ENCODE results near the gene MCF2L2. TPM values are rescaled to one million over a fixed set of nuclear protein-coding genes. Genes with fewer than 3 reads are reported as not detected.

MCF2L2 gene
- total RNA-seq, 2 experiments from 2014 or later = 6.5 to 8.2 TPM

DNA sequence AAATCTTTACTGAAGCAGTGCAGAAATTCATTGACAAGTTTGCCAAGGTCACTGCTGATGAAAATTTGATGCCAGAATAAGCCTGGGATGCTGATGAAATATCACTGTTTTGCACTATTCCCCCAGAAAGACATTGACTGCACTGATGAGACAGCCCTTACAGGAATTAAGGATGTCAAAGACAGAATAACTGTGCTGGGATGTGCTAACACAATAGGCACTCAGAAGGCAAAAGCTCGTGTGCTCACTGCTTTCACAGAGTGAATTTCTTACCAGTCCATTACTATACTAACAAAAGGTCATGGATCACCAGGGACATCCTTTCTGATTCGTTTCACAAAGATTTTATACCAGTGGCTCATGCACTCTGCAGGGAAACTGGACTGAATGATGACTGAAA lies 69.4 kb downstream of the MCF2L2 start:
- ATAC-seq (ENCODE audit: low read depth) = no peak
- no peaks in the 10 kb centered on the region for H3K9me3 Mint-ChIP-seq

DNA sequence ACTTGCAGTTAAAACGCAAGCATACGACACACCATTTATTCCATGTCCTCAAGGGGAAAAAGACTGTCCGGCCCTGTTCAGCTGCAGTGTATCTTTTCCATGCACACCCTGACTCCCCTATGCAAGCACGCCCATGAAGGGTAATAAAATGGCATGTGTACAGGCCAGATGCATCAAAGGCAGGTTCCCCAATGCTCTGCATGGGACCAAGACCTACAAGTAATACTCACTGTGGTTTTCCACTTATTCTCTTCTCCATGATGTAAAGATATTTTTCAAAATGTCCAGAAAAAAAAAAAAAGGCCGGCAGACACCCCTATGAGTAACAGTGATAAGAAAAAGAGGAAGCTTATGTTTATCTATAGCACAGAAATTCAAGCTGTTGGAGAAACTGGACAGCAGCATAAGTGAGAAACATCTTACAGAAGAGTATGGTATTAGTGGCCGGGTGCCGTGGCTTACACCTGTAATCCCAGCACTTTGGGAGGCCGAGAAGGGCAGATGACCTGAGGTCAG lies 70.8 kb downstream of the MCF2L2 start:
- no peaks in the 10 kb centered on the region for H3K27me3 Mint-ChIP-seq
- H3K9me3 Mint-ChIP-seq = no peaks in the 10 kb centered on the region
- peaks cover 10% of the 10 kb centered on the region for H3K4me1 Mint-ChIP-seq
- H3K4me3 Mint-ChIP-seq = no peak overlapping the region
- POLR2A ChIA-PET = interaction anchor here (0.7 kb wide), 1 partner anchor 18 kb away, joined by 3 read pairs; no protein-coding TSS in a partner anchor
- H3K36me3 Mint-ChIP-seq = peaks cover 15% of the 10 kb centered on the region
- no peak overlapping the region for H3K27ac Mint-ChIP-seq
- ATAC-seq (ENCODE audit: low read depth) = no peak
- DNase-seq = no peak

More for the DNA sequence above, 69.4 kb downstream of the MCF2L2 start:
- POLR2A ChIA-PET = no interaction called here
- Mint-ChIP-seq H3K27ac (no peak overlapping the region), H3K27me3 (no peaks in the 10 kb centered on the region), H3K4me1 (peaks cover 10% of the 10 kb centered on the region), H3K4me3 (no peak overlapping the region), H3K36me3 (peaks cover 13% of the 10 kb centered on the region)
- no peak for DNase-seq

DNA sequence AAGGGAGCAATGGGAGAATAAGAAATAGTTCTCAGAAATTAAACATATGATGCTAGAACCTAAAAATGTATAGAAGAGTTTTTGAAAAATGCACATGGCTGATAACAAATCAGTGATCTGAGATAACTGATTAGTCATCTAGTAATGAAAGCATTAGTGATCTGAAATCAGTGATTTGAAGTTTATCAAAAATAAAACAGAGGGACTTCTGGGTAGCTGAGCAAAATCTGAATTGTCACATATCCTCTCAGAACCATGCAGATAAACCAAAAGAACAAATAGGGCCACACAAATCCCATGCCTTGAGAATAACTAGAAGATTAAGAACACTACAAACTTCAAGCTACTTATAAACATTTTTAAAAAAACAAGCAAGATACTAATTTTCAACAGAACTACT lies 71.5 kb downstream of the MCF2L2 start:
- POLR2A ChIA-PET = no interaction called here
- H3K27me3 Mint-ChIP-seq = no peaks in the 10 kb centered on the region
- H3K27ac Mint-ChIP-seq = no peak overlapping the region
- peaks cover 17% of the 10 kb centered on the region for H3K36me3 Mint-ChIP-seq
- DNase-seq (no peak), ATAC-seq (ENCODE audit: low read depth) (no peak)
- H3K4me3 Mint-ChIP-seq = no peak overlapping the region
- no peaks in the 10 kb centered on the region for H3K9me3 Mint-ChIP-seq
- peaks cover 11% of the 10 kb centered on the region for H3K4me1 Mint-ChIP-seq

DNA sequence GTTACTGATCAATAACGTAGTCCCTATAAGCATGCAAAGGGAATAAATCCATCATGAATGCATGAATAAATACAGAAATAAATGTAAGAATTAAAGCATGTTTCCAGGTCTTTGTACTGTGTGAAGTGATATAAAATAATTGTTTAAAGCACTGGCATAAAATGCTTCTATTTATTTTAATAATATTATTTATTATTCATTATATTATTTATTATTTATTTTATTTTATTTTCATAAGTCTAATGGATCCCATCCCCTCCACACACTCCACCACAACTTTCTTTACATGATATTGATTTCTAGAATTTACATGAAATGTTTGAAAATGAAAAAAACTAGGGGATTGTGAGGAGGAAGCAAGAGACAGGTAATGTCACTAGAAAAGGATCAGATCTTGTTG lies 73.5 kb downstream of the MCF2L2 start:
- Mint-ChIP-seq H3K36me3 (peaks cover 13% of the 10 kb centered on the region), H3K27ac (no peak overlapping the region), H3K4me1 (peaks cover 20% of the 10 kb centered on the region), H3K27me3 (no peaks in the 10 kb centered on the region), H3K4me3 (no peak overlapping the region), H3K9me3 (no peaks in the 10 kb centered on the region)
- POLR2A ChIA-PET = no interaction called here
- ATAC-seq (ENCODE audit: low read depth) = no peak
- DNase-seq = no peak

DNA sequence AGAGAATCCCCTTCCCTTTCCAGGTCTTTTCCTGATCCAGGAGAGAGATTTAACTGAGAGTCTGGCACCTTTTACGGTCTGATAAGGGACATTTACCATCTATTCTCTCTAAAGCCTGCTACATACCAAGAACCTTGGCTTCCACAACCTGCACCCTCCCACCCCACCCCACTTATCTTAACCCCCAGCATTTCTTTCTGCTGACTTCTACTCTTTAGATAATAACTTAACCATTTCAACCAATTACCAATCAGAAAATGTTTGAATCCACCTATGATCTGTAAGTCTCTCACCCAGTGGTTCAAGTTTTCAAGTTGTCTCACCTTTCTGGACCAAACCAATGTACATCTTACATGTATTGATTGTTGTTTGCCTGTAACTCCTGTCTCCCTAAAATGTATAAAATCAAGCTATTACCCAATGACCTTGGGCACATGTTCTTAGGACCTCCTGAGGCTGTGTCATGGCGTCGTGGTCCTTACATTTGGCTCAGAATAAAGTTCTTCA lies 74.0 kb downstream of the MCF2L2 start:
- Mint-ChIP-seq H3K36me3 (peaks cover 13% of the 10 kb centered on the region), H3K9me3 (no peaks in the 10 kb centered on the region), H3K4me3 (no peak overlapping the region), H3K27me3 (no peaks in the 10 kb centered on the region), H3K27ac (no peak overlapping the region), H3K4me1 (peaks cover 23% of the 10 kb centered on the region)
- DNase-seq = no peak
- no peak for ATAC-seq (ENCODE audit: low read depth)
- POLR2A ChIA-PET = no interaction called here

DNA sequence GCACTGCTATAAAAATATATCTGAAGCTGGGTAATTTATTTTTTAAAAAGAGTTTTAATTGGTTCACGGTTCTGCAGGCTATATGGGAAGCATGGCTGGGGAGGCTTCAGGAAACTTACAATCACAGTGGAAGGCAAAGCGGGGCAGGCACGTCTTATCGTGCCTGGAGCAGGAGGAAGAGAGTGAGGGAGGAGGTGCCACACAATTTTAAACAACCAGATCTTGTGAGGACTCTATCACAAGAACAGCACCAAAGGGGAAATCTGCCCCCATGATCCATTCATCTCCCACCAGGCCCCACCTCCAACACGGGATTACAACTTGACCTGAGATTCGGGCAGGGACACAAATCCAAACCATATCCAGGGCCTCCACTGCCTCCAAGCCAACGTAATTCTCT lies 75.0 kb downstream of the MCF2L2 start:
- ATAC-seq (ENCODE audit: low read depth) = no peak
- Mint-ChIP-seq H3K27me3 (no peaks in the 10 kb centered on the region), H3K36me3 (peaks cover 14% of the 10 kb centered on the region), H3K4me1 (peaks cover 28% of the 10 kb centered on the region), H3K9me3 (no peaks in the 10 kb centered on the region), H3K4me3 (no peak overlapping the region), H3K27ac (no peak overlapping the region)
- DNase-seq = no peak
- POLR2A ChIA-PET = no interaction called here

DNA sequence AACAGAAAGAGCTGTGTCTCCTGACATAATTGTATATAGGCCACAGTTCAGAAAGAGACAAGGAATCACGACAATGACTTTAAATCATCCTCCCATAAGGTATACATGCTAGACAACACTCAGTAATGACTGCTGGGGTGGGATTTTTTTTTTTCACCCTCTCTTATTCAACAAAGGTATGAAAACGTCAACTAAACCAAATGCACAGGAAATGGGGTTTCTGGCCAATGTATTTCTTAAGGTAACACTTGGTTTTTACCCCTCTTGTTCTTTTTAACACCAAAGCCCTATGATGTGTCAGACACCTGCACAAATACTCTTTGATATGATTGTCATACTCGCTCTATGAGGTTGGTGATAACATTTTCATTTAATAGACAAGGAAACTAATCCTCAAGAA lies 78.3 kb downstream of the MCF2L2 start:
- H3K9me3 Mint-ChIP-seq = peaks cover 17% of the 10 kb centered on the region
- POLR2A ChIA-PET = interaction anchor here (1.0 kb wide), 1 partner anchor 65 kb away, joined by 3 read pairs; no protein-coding TSS in a partner anchor
- H3K36me3 Mint-ChIP-seq = peaks cover 31% of the 10 kb centered on the region
- peaks cover 6% of the 10 kb centered on the region for H3K27me3 Mint-ChIP-seq
- peak; percentile 94 for ATAC-seq (ENCODE audit: low read depth)
- H3K4me3 Mint-ChIP-seq = peak overlapping the region; percentile 43
- peaks cover 28% of the 10 kb centered on the region for H3K4me1 Mint-ChIP-seq
- H3K27ac Mint-ChIP-seq = peak overlapping the region; percentile 41
- DNase-seq = no peak

DNA sequence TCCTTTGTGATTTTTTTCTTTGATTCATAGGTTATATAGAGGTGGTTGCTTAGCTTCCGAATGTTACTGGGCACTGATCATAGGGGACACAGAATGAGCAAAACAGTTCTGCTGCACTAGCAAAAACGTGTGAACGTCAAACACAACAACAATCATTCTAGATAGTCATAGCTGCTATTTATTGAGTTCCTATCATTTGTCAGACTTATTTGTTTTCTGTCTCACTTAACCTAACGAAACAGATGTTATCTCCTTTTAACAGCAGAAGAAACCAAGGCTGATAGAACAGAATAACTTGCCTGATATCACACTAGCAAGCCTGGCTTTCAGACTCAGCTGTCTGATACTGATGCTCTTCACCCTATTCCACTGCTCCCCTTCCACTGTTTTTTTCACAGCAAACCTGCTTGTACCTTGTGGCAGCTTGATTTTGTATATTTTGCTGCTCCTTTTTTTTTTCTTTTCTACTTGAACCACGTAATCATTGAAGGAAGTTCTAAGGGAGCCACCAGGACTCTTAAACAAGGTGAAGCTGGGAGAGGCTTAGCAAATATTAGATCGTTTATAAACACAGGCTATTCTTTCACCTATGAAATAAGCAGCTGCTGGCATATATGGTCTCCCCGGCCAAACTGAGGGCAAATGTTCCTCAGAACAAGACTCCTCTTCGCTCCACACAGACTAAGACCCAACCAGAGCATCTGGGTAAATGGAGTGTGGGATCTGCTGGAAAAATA lies 78.8 kb downstream of the MCF2L2 start:
- Mint-ChIP-seq H3K4me1 (peaks cover 28% of the 10 kb centered on the region), H3K27me3 (peaks cover 6% of the 10 kb centered on the region), H3K9me3 (peaks cover 21% of the 10 kb centered on the region), H3K27ac (peak overlapping the region; percentile 41), H3K36me3 (peaks cover 35% of the 10 kb centered on the region), H3K4me3 (peak overlapping the region; percentile 43)
- POLR2A ChIA-PET = interaction anchor here (0.5 to 1.0 kb wide), 2 partner anchors 64 to 92 kb away, joined by 3 to 6 read pairs; no protein-coding TSS in a partner anchor
- ATAC-seq (ENCODE audit: low read depth) (no peak), DNase-seq (no peak)

DNA sequence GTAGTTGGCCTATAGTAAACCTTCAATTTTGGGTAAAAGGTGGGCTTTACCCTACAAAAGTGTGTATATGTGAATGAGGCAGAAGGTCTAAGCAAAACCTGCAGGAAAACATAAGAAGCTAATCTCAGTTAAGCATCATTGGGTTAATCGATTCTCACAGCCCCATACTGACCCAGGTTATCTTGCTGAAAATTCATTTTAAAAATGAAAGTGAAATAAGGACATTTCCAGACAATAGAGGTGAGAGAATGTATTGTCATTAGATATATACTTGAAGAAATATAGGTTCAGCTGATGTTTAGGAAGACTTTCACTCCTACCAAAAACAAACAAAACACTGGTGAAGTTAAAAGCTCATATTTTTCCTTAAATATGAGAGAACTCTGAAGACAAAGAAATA lies 85.6 kb downstream of the MCF2L2 start:
- peak overlapping the region; percentile 73 for H3K4me3 Mint-ChIP-seq
- POLR2A ChIA-PET = interaction anchor here (0.9 kb wide), 1 partner anchor 57 kb away, joined by 3 read pairs; no protein-coding TSS in a partner anchor
- DNase-seq = no peak
- ATAC-seq (ENCODE audit: low read depth) = peak; percentile 65
- H3K9me3 Mint-ChIP-seq = peaks cover 21% of the 10 kb centered on the region
- peaks cover 6% of the 10 kb centered on the region for H3K27me3 Mint-ChIP-seq
- H3K4me1 Mint-ChIP-seq = peaks cover 18% of the 10 kb centered on the region
- H3K36me3 Mint-ChIP-seq = peaks cover 33% of the 10 kb centered on the region
- H3K27ac Mint-ChIP-seq = peak overlapping the region; percentile 76

DNA sequence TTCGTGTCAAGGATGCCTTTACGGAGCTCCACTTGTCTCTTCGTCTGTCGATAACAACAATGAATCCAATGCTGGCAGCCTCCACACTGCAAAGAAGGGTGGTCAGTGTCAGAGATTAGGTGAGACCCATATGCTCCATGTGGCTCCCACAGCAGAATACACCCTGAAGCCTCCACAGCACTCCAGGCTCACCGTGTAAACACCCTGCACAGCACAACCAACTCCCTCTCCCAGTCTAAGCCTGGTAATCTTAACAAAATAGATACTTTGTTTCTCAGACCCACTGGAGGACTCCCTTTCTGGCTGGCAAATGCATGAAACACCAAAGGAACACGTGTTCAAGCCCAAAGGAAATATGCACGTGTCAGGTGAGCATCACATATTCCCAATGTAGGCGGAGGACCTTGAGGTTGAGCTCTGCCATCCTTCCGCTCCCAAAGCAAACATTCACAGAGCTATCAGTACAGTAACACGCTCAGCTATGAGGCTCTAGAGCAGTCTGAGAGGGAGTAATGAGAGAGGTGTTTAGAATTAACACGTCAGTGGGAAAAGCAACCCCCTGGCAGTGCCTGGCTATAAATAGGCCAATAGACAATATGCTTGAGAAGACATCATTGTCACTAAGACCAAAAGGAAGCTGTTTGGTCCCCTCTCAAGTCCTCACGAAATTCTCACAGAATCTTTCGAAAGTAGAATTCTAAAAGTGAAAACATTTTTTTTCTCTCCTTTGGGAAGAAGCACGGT lies 86.7 kb downstream of the MCF2L2 start:
- Mint-ChIP-seq H3K27ac (no peak overlapping the region), H3K4me1 (peaks cover 11% of the 10 kb centered on the region), H3K4me3 (no peak overlapping the region), H3K9me3 (peaks cover 15% of the 10 kb centered on the region), H3K36me3 (peaks cover 28% of the 10 kb centered on the region), H3K27me3 (peaks cover 6% of the 10 kb centered on the region)
- POLR2A ChIA-PET = no interaction called here
- ATAC-seq (ENCODE audit: low read depth) (no peak), DNase-seq (no peak)

DNA sequence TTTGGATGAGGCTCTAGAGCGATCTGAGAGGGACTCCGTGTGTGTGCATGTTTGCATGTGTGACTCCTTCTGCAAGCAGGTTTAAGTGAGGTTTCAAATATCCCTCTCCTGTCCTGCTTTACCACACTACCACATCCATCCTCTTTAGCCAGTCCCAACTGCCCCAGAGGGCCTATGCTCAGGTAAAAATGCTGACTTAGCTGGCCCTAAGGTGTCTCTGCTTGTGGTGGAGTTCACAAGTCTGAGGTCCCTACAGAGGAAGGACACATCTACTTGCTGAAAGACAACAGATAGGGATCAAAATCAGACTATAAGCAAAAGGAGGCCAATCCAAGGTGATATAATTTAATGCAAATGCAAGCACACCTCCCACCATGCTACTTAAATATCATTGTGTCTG lies 88.2 kb downstream of the MCF2L2 start:
- H3K27me3 Mint-ChIP-seq = peaks cover under 1% of the 10 kb centered on the region

DNA sequence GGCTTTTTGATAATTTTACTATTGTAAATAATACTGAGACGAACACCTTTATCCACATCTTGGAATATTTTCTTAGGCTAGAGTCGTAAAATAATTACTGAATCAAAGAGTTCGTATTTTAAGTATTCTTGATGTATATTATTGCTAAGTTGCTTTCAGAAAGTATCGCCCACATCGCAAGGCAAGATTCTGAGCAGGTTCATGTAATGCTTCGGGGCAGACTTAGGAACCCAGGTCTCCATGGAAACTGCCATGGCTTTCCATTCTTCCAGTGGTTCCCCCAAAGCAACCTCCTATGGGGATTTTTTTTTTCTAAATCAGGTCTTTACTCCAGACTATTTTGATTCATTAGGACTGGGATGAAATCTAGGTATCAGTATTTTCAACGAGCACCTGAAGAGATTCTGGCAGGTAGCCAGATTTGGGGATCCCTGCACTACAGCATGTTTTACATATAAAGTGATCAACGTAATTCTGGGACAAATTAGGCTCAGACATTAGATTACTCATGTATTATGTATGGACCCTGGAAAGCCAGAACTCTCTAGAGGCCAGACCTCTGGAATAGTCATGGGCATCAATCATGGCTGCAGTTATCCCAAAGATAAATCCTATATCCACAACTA lies 88.8 kb downstream of the MCF2L2 start:
- POLR2A ChIA-PET = no interaction called here

More for the DNA sequence above, 88.2 kb downstream of the MCF2L2 start:
- ATAC-seq (ENCODE audit: low read depth) = no peak
- Mint-ChIP-seq H3K36me3 (peaks cover 15% of the 10 kb centered on the region), H3K4me1 (peaks cover 11% of the 10 kb centered on the region), H3K4me3 (no peak overlapping the region), H3K27ac (no peak overlapping the region), H3K9me3 (peaks cover 7% of the 10 kb centered on the region)
- POLR2A ChIA-PET = interaction anchor here (0.7 kb wide), 1 partner anchor 112 kb away, joined by 3 read pairs; no protein-coding TSS in a partner anchor
- DNase-seq = no peak

DNA sequence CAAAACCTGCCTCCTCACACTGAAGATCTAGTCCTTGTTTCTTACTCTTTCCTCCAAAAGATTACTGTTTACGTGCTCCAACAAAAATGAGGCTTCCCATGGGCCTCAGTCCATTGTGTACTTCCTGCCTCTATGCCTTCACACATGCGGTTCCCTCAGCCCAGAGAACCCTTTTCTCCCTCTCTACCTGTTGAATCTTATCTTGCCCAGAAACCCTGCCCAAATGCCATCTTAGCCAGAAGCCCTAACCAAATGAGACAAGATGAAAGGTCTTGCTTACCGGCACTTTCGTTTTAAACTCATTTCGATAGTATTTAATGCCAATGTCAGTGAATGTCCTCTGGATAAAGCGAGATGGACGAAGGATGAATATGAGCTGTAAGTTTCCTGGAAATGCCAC lies 89.9 kb downstream of the MCF2L2 start:
- H3K4me3 Mint-ChIP-seq = no peak overlapping the region
- H3K27ac Mint-ChIP-seq = no peak overlapping the region
- H3K36me3 Mint-ChIP-seq = peaks cover 12% of the 10 kb centered on the region
- no peak for DNase-seq
- peaks cover 11% of the 10 kb centered on the region for H3K4me1 Mint-ChIP-seq
- H3K9me3 Mint-ChIP-seq = no peaks in the 10 kb centered on the region
- ATAC-seq (ENCODE audit: low read depth) = no peak
- H3K27me3 Mint-ChIP-seq = no peaks in the 10 kb centered on the region
- POLR2A ChIA-PET = no interaction called here

More for the DNA sequence above, 88.8 kb downstream of the MCF2L2 start:
- ATAC-seq (ENCODE audit: low read depth) (no peak), DNase-seq (no peak)
- Mint-ChIP-seq H3K27ac (no peak overlapping the region), H3K36me3 (peaks cover 10% of the 10 kb centered on the region), H3K4me1 (peaks cover 11% of the 10 kb centered on the region), H3K27me3 (no peaks in the 10 kb centered on the region), H3K4me3 (no peak overlapping the region), H3K9me3 (peaks cover 2% of the 10 kb centered on the region)

Measured in activated naive CD8-positive, alpha-beta T cell treated with anti-CD3 and anti-CD28 coated beads, Interleukin-2, amount 10 ng/mL, durations not matched to agents 7 days and 5 days (primary cell).